ENCODE data around the gene PRIMA1.

DNA sequence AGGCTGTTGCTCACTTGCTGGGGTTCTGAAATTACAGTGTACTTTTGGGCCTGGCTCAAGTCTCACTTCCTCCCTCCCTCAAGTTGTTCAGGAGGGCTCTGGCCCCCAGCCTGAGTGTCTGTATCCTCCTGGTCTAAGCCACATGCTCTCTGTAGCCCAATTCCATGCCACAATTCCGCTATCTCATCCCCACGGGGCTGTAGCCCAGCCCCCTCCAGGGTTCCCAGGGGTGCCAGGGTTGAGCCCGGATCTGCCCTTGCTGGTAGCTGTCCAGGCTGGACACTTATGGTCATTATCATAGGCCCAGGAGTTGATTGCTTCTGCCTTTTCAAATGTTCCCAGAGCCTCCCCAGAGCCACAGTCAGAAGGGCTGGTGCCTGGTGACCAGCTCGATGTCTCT, 65.3 kb downstream of the PRIMA1 start:
- TF ChIP-seq, protein P1, sequence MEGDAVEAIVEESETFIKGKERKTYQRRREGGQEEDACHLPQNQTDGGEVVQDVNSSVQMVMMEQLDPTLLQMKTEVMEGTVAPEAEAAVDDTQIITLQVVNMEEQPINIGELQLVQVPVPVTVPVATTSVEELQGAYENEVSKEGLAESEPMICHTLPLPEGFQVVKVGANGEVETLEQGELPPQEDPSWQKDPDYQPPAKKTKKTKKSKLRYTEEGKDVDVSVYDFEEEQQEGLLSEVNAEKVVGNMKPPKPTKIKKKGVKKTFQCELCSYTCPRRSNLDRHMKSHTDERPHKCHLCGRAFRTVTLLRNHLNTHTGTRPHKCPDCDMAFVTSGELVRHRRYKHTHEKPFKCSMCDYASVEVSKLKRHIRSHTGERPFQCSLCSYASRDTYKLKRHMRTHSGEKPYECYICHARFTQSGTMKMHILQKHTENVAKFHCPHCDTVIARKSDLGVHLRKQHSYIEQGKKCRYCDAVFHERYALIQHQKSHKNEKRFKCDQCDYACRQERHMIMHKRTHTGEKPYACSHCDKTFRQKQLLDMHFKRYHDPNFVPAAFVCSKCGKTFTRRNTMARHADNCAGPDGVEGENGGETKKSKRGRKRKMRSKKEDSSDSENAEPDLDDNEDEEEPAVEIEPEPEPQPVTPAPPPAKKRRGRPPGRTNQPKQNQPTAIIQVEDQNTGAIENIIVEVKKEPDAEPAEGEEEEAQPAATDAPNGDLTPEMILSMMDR (IDR thresholded peaks at IDR 0.05), result no peak
- no peak for TF ChIP-seq POLR2A (IDR thresholded peaks at IDR 0.05)

Measured in testis (tissue), 2 donors.